ENCODE data around the gene CBLN4.

- no peak for TF ChIP-seq RFX5 (IDR thresholded peaks at IDR 0.05; ENCODE audit: borderline replicate concordance, low read depth, low read length)
- no peak for TF ChIP-seq POLR2A (IDR thresholded peaks at IDR 0.05; ENCODE audit: control extremely low read depth in 1 of 2, low read depth in 2 of 2, low read length in 2 of 2)
- TF ChIP-seq CTCF (IDR thresholded peaks at IDR 0.05; ENCODE audit: control extremely low read depth in 1 of 3, insufficient read depth in 1 of 3, low read depth in 1 of 3, low read length in 3 of 3) = no peak
- no peak for TF ChIP-seq NANOG (IDR thresholded peaks at IDR 0.05; ENCODE audit: insufficient read depth, low read depth, low read length, poor library complexity, severe bottlenecking)
- TF ChIP-seq EZH2 (IDR thresholded peaks at IDR 0.05; ENCODE audit: low read depth, low read length, severe bottlenecking) = no peak
- TF ChIP-seq POLR2AphosphoS5 (IDR thresholded peaks at IDR 0.05; ENCODE audit: low read depth, low read length) = no peak
- no peak for TF ChIP-seq RBBP5 (IDR thresholded peaks at IDR 0.05; ENCODE audit: borderline replicate concordance, low read depth, low read length)
- no peak for TF ChIP-seq EP300 (IDR thresholded peaks at IDR 0.05; ENCODE audit: borderline replicate concordance in 1 of 2, low read depth in 2 of 2, low read length in 2 of 2)
These were observed 27.4 kb downstream of the CBLN4 start for GRCh38 chr20:55977690-55978459.

All from H1 (cell line).